K562 (cell line): ENCODE results near the gene SYTL2. TPM values are rescaled to one million over a fixed set of nuclear protein-coding genes. Genes with fewer than 3 reads are reported as not detected.
A peak's percentile ranks its signal among the peaks of the same experiment; 100 is the strongest.

Experiments
- ATAC-seq: fragments of 200-7000 bp; cut with Tn5 transposase; 3 replicates; pipeline ENCODE4 v1.9.1; 2020; ENCODE audit warnings: moderate library complexity
- BruUV-seq: library from RNA; stranded (reverse); fragments of 400-500 nt; replicated peaks from 2 replicates; lab custom pipeline; 2021; lab: Mats Ljungman, UMichigan
- CTCF ChIA-PET: fragments of 300-600 bp; formaldehyde crosslinking; extraction: SDS; loops from one replicate; lab custom pipeline; 2021; ENCODE audit warnings: low intra/inter-chr PET ratio; lab: Yijun Ruan, JAX
- POLR2A ChIA-PET: fragments of 300-600, 350-650 bp; sonication (Branson Sonifier 250); formaldehyde crosslinking; extraction: SDS; loops from one replicate; lab custom pipeline; 2021; ENCODE audit warnings: antibody characterized with exemption, inconsistent platforms; lab: Yijun Ruan, JAX
- DNase-seq, 4 experiments: peaks; one replicate each; pipeline versions ENCODE4 v3.0.0 to v3.0.0-alpha.2; 2011 to 2018; ENCODE audit warnings: low spot score in 3 of 4, mixed read lengths in 3 of 4; ENCODE audit errors: extremely low read depth in 1 of 4
- FAIRE-seq: peaks from 2 replicates; lab custom pipeline; 2011; peaks lifted over from hg19 to GRCh38; lab: Jason Lieb, UNC
- H2AFZ ChIP-seq: 2 replicates; pipeline ENCODE4 v1.6.0; 2011; ENCODE audit warnings: low read depth, low read length, control low read depth, inconsistent platforms
- H3K27ac ChIP-seq: fragments of 200-600 bp; 3 replicates; pipeline ENCODE4 v1.8.0; 2011; ENCODE audit warnings: low read depth, mild to moderate bottlenecking, control low read depth, inconsistent platforms, low read length, moderate library complexity, mixed read lengths; ENCODE audit errors: extremely low read depth
- H3K27me3 ChIP-seq, 2 experiments: fragments of 300-600 bp in 1 of 2; 2 replicates in 1 of 2; 3 replicates in 1 of 2; pipeline versions ENCODE4 v1.6.0 to v1.8.0; 2011; ENCODE audit warnings: inconsistent platforms in 2 of 2, low read length in 2 of 2, mild to moderate bottlenecking in 1 of 2, mixed read lengths in 1 of 2, moderate library complexity in 1 of 2; ENCODE audit not compliant: control insufficient read depth in 2 of 2, insufficient read depth in 2 of 2
- H3K36me3 ChIP-seq: fragments of 300-600 bp; 3 replicates; pipeline ENCODE4 v1.8.0; 2011; ENCODE audit warnings: mild to moderate bottlenecking, low read length, inconsistent platforms; ENCODE audit not compliant: control insufficient read depth, insufficient read depth
- H3K4me1 ChIP-seq, 2 experiments: fragments of 200-600 bp in 1 of 2; replicated peaks in 1 of 2; 2 replicates in 1 of 2; 3 replicates in 1 of 2; pipeline versions ENCODE4 v1.5.1 to v1.8.0; 2011; ENCODE audit warnings: inconsistent platforms in 2 of 2, low read length in 2 of 2, mild to moderate bottlenecking in 1 of 2, mixed read lengths in 1 of 2, moderate library complexity in 1 of 2; ENCODE audit not compliant: control insufficient read depth in 2 of 2, insufficient read depth in 2 of 2
- H3K4me2 ChIP-seq: 2 replicates; pipeline ENCODE4 v1.6.1; 2011; ENCODE audit warnings: low read length, control low read depth, inconsistent platforms, mixed read lengths; ENCODE audit not compliant: insufficient read depth
- H3K4me3 ChIP-seq: fragments of 200-600 bp; sonication (generic), shearing (Covaris generic); 2 replicates; pipeline ENCODE4 v1.5.1; 2016; ENCODE audit warnings: control low read depth, inconsistent platforms
- H3K79me2 ChIP-seq: fragments of 200-600 bp; 3 replicates; pipeline ENCODE4 v1.8.0; 2011; ENCODE audit warnings: low read length, inconsistent platforms; ENCODE audit not compliant: control insufficient read depth, insufficient read depth
- H3K9ac ChIP-seq, 2 experiments: 2 replicates each; pipeline versions ENCODE4 v1.6.0 to v1.6.1; 2011; ENCODE audit warnings: low read depth in 2 of 2, low read length in 2 of 2, control low read depth in 1 of 2, inconsistent platforms in 1 of 2, mild to moderate bottlenecking in 1 of 2, mixed read lengths in 1 of 2; ENCODE audit not compliant: insufficient read depth in 1 of 2
- H3K9me1 ChIP-seq: one replicate; pipeline ENCODE4 v1.6.0; 2011; ENCODE audit warnings: inconsistent platforms, mild to moderate bottlenecking, low read length, moderate library complexity; ENCODE audit not compliant: control insufficient read depth, insufficient read depth
- H3K9me3 ChIP-seq: replicated peaks from 2 replicates; pipeline ENCODE4 v1.5.1; 2011; ENCODE audit warnings: low read depth, low read length, inconsistent platforms; ENCODE audit not compliant: control insufficient read depth, insufficient read depth
- H4K20me1 ChIP-seq: replicated peaks from 2 replicates; pipeline ENCODE4 v1.6.1; 2011; ENCODE audit warnings: low read length, inconsistent platforms, mixed read lengths; ENCODE audit not compliant: control insufficient read depth, insufficient read depth
- ATF3 ChIP-seq, 2 experiments: fragments of 450-650 bp in 1 of 2; sonication (generic) in 1 of 2; formaldehyde crosslinking in 1 of 2; IDR thresholded peaks in 1 of 2; conservative IDR thresholded peaks in 1 of 2; 2 replicates each; pipeline versions ENCODE4 v1.6.1 to v1.8.1; 2016 to 2023; ENCODE audit warnings: mild to moderate bottlenecking in 2 of 2, moderate library complexity in 2 of 2, inconsistent platforms in 1 of 2, missing genetic modification reagents in 1 of 2
- ATF7 ChIP-seq: fragments of 450-650 bp; IDR thresholded peaks from 2 replicates; pipeline ENCODE4 v1.7.1; 2014; ENCODE audit warnings: mild to moderate bottlenecking, moderate library complexity
- CEBPG ChIP-seq, 3 experiments: fragments of 200-800 bp in 1 of 3; sonication (Bioruptor generic) in 1 of 3; sonication (generic) in 1 of 3; formaldehyde crosslinking in 1 of 3; IDR thresholded peaks in 2 of 3; conservative IDR thresholded peaks in 1 of 3; 2 replicates each; pipeline versions ENCODE4 v1.6.1 to v1.8.0; 2016 to 2022; ENCODE audit warnings: missing compliant biosample characterization in 2 of 3, missing genetic modification characterization in 2 of 3, mild to moderate bottlenecking in 1 of 3, missing genetic modification reagents in 1 of 3
- CHD1 ChIP-seq: fragments of 200-600 bp; sonication (generic); IDR thresholded peaks from one replicate; pipeline ENCODE4 v1.6.1; 2012; ENCODE audit warnings: mild to moderate bottlenecking, moderate library complexity, low read length, inconsistent platforms
- CUX1 ChIP-seq: fragments of 200-800 bp; sonication (Bioruptor generic); IDR thresholded peaks from 2 replicates; pipeline ENCODE4 v1.6.1; 2016; ENCODE audit warnings: missing genetic modification characterization, missing compliant biosample characterization
- DPF2 ChIP-seq: fragments of 450-650 bp; IDR thresholded peaks from 2 replicates; pipeline ENCODE4 v1.6.1; 2016
- ELF1 ChIP-seq: fragments of 200-800 bp; sonication (Bioruptor generic); IDR thresholded peaks from 2 replicates; pipeline ENCODE4 v1.6.1; 2016; ENCODE audit warnings: missing genetic modification characterization, missing compliant biosample characterization
- JUN ChIP-seq, 2 experiments: sonication (generic) in 1 of 2; formaldehyde crosslinking in 1 of 2; IDR thresholded peaks; 2 replicates each; pipeline versions ENCODE4 v1.6.1 to v1.8.0; 2012 to 2022; ENCODE audit warnings: borderline replicate concordance in 2 of 2, mild to moderate bottlenecking in 2 of 2, improper control_type of control experiment in 1 of 2, low read depth in 1 of 2, low read length in 1 of 2, missing genetic modification reagents in 1 of 2
- JUND ChIP-seq, 2 experiments: IDR thresholded peaks; 2 replicates in 1 of 2; 3 replicates in 1 of 2; pipeline ENCODE4 v1.6.1; 2011; ENCODE audit warnings: borderline replicate concordance in 2 of 2, low read depth in 2 of 2, low read length in 2 of 2, improper control_type of control experiment in 1 of 2, missing biosample characterization in 1 of 2, missing genetic modification characterization in 1 of 2, missing genetic modification reagents in 1 of 2
- NFE2 ChIP-seq: IDR thresholded peaks from 2 replicates; pipeline ENCODE4 v1.6.1; 2014; ENCODE audit warnings: antibody characterized with exemption, low read depth
- SMAD1 ChIP-seq: fragments of 150-350 bp; IDR thresholded peaks from 2 replicates; pipeline ENCODE4 v1.6.1; 2014; ENCODE audit warnings: low read length, low read depth; ENCODE audit not compliant: partially characterized antibody
- ZEB2 ChIP-seq: fragments of 450-650 bp; IDR thresholded peaks from 2 replicates; pipeline ENCODE4 v1.6.1; 2016
- WGBS: fragments of 100-300 bp; shearing (Covaris generic); methylation state at CpG from one replicate; pipeline ENCODE4 v1.1.6; 2016; ENCODE audit warnings: low coverage, mixed read lengths; ENCODE audit not compliant: insufficient coverage; ENCODE audit errors: missing lambda C conversion rate; 5-methylcytosine and 5-hydroxymethylcytosine counted together
- in situ Hi-C: fragments of 300-500 bp; cut with MboI; formaldehyde crosslinking; loops from 4 replicates; pipeline ENCODE4 v1.15.0; 2018; ENCODE audit warnings: inconsistent platforms, mixed read lengths
- intact Hi-C: fragments of 100-400 bp; cut with micrococcal nuclease; formaldehyde crosslinking; loops from 2 replicates; pipeline ENCODE4 v1.14.2; 2022
- polyA plus RNA-seq, 8 experiments: library from polyadenylated mRNA; depleted of rRNA in 4 of 8; stranded (reverse) in 5 of 8; unstranded in 3 of 8; fragments of >200 nt; fragmentation: Nextera tagmentation in 2 of 8; fragmentation: Illumina TruSeq in 1 of 8; extraction: Ambion mirVana in 2 of 8; extraction: Trizol in 1 of 8; gene quantifications; 2 replicates each; pipeline versions ENCODE4 v1.2.1 to v1.2.3, GENCODE V29; 2011 to 2014; ENCODE audit warnings: inconsistent platforms in 1 of 8, missing spikeins in 1 of 8
- total RNA-seq, 7 experiments: library from RNA; depleted of rRNA in 6 of 7; stranded (reverse); fragments of >200 nt in 6 of 7; fragmentation: Illumina TruSeq in 2 of 7; extraction: Trizol in 2 of 7; gene quantifications; 2 replicates each; pipeline versions ENCODE4 v1.2.1 to v1.2.3, GENCODE V29; 2011 to 2021; ENCODE audit warnings: low replicate concordance in 1 of 7

Gene SYTL2
- total and polyA plus RNA-seq, 9 of the 15 experiments (the other 6 are each of a cell fraction or from before 2014, with no cell fraction given), result 0.05 to 0.57 (median 0.35) TPM

GRCh38 chr11:85844439-85845123 is 33.6 kb upstream of the SYTL2 start:
- H3K36me3 ChIP-seq, result no peaks in the 10 kb centered on the region
- in situ Hi-C loops, result no loop called here
- no peak for DNase-seq
- no peak for FAIRE-seq
- H3K4me1 ChIP-seq, result no peaks in the 10 kb centered on the region
- POLR2A ChIA-PET, result no interaction called here
- H3K9ac ChIP-seq, result no peak overlapping the region
- no peaks in the 10 kb centered on the region for H3K27me3 ChIP-seq
- H3K27ac ChIP-seq, result no peak overlapping the region
- 0% methylated on average over 2 of the region's 2 CpGs for WGBS
- H3K4me3 ChIP-seq, result no peak overlapping the region
- no peaks in the 10 kb centered on the region for H3K9me1 ChIP-seq
- BruUV-seq, result no TSS peak
- no peaks in the 10 kb centered on the region for H3K9me3 ChIP-seq
- intact Hi-C loops, result loop anchor here (5.0 kb wide), 1 partner anchor 152 kb away; no protein-coding TSS in a partner anchor
- no peak overlapping the region for H3K4me2 ChIP-seq
- TF ChIP-seq CUX1 (CRISPR knock-in tag), result no peak
- peak; percentile 66; the same call in 1 of the 2 replicates for TF ChIP-seq ATF7
- TF ChIP-seq ELF1 (tag), result 0 out of 2 replicates have a peak, but pooled peaks have one; percentile 24
- TF ChIP-seq ATF3 (IDR thresholded peaks at IDR 0.05), result peak; percentile 73
- no peak for TF ChIP-seq ATF3 (CRISPR knock-in tag; conservative IDR thresholded peaks at IDR 0.05)
- no peak for TF ChIP-seq SMAD1
- peak; percentile 72; the same call in 1 of the 2 replicates for TF ChIP-seq JUN (IDR thresholded peaks at IDR 0.05; ENCODE audit: borderline replicate concordance, low read depth, low read length)
- TF ChIP-seq JUN (CRISPR knock-in tag; IDR thresholded peaks at IDR 0.05; ENCODE audit: borderline replicate concordance), result no peak
- peak; percentile 38; the same call in 1 of the 2 replicates for TF ChIP-seq JUND (IDR thresholded peaks at IDR 0.05; ENCODE audit: borderline replicate concordance, low read depth, low read length)
- TF ChIP-seq JUND (tag; IDR thresholded peaks at IDR 0.05; ENCODE audit: borderline replicate concordance, low read depth, low read length), result peak; percentile 43; the same call in 1 of the 3 replicates
- 0 out of 2 replicates have a peak, but pooled peaks have one; percentile 10 for TF ChIP-seq NFE2
- no peak for TF ChIP-seq CHD1
- TF ChIP-seq DPF2, result no peak
- 0 out of 2 replicates have a peak, but pooled peaks have one; percentile 25 for TF ChIP-seq ZEB2
- TF ChIP-seq CEBPG (CRISPR knock-in tag; IDR thresholded peaks at IDR 0.05), result no peak
- TF ChIP-seq CEBPG (tag; conservative IDR thresholded peaks at IDR 0.05 in 1 of 2, IDR thresholded peaks at IDR 0.05 in 1 of 2), result peak in 1 of 2 experiments; percentile 55; a peak in 2 of 4 replicates
- TF ChIP-seq, all 486 proteins: peak for 8
- Histone ChIP-seq H2AFZ (no peak overlapping the region), H3K79me2 (no peaks in the 10 kb centered on the region), H4K20me1 (no peaks in the 10 kb centered on the region)
- ATAC-seq, result no peak; the same call in 2 of the 3 replicates
- CTCF ChIA-PET, result no interaction called here
